GM18508 (cell line): Measurements from ENCODE around the gene CD151.

ENCODE experiments used
- ATAC-seq: cut with Tn5 transposase; IDR thresholded peaks from one replicate; pipeline ENCODE4 v1.9.1; 2021; ENCODE audit warnings: moderate number of reproducible peaks; ENCODE audit not compliant: insufficient read depth, unreplicated experiment

CD151 gene

GRCh38 chr11:813072-813455 is 19.7 kb upstream of the CD151 start:
- no peak for ATAC-seq

GRCh38 chr11:813456-814096 is 19.2 kb upstream of the CD151 start:
- no peak for ATAC-seq

- ATAC-seq: no peak
Measured at GRCh38 chr11:815675-816432, 16.9 kb upstream of the CD151 start.

GRCh38 chr11:816433-816779 is 16.3 kb upstream of the CD151 start:
- ATAC-seq: no peak

- ATAC-seq: no peak
Measured at GRCh38 chr11:818396-819128, 14.2 kb upstream of the CD151 start, which contains the start of gene PNPLA2. PNPLA2 (plus strand) TSS chr11:818914; CDS start chr11:819719, 805 bp downstream.

- no peak for ATAC-seq
Measured at GRCh38 chr11:819129-819931, 13.4 kb upstream of the CD151 start.

GRCh38 chr11:819943-820649 is 12.7 kb upstream of the CD151 start:
- ATAC-seq: no peak

- ATAC-seq: no peak
Measured at GRCh38 chr11:820655-821511, 11.9 kb upstream of the CD151 start.

- no peak for ATAC-seq
Measured at GRCh38 chr11:821512-822371, 11.0 kb upstream of the CD151 start.

GRCh38 chr11:823441-824291 is 9.1 kb upstream of the CD151 start:
- ATAC-seq: no peak

- no peak for ATAC-seq
Measured at GRCh38 chr11:824292-824880, 8.4 kb upstream of the CD151 start.

- no peak for ATAC-seq
Measured at GRCh38 chr11:824942-825341, 7.8 kb upstream of the CD151 start.

GRCh38 chr11:825366-826226 is 7.2 kb upstream of the CD151 start:
- ATAC-seq: no peak

GRCh38 chr11:826227-826621 is 6.5 kb upstream of the CD151 start:
- no peak for ATAC-seq

GRCh38 chr11:826836-827145 is 6.0 kb upstream of the CD151 start:
- no peak for ATAC-seq
